HepG2 (cell line): ENCODE data around the gene COL9A3. TPM values are rescaled to one million over a fixed set of nuclear protein-coding genes. Genes with fewer than 3 reads are reported as not detected.
A peak's percentile ranks its signal among the peaks of the same experiment; 100 is the strongest.

Source experiments
- ARID3A ChIP-seq: IDR thresholded peaks from 2 replicates; pipeline ENCODE4 v1.6.1; 2012; ENCODE audit warnings: low read depth, low read length, improper control_type of control experiment
- HOXA5 ChIP-seq: sonication (generic); formaldehyde crosslinking; IDR thresholded peaks from 2 replicates; pipeline ENCODE4 v1.4.0; 2020; ENCODE audit warnings: missing genetic modification reagents
- IRX3 ChIP-seq: sonication (generic); formaldehyde crosslinking; IDR thresholded peaks from 2 replicates; pipeline ENCODE4 v1.8.1; 2023; ENCODE audit warnings: mild to moderate bottlenecking, low read depth, missing genetic modification reagents, borderline replicate concordance
- MED1 ChIP-seq: sonication (generic); formaldehyde crosslinking; IDR thresholded peaks from 2 replicates; pipeline ENCODE4 v1.4.0; 2020; ENCODE audit warnings: missing genetic modification reagents
- SNAPC2 ChIP-seq: sonication (generic); formaldehyde crosslinking; IDR thresholded peaks from 2 replicates; pipeline ENCODE4 v1.8.1; 2022; ENCODE audit warnings: mild to moderate bottlenecking, missing genetic modification reagents
- SNAPC4 ChIP-seq: sonication (generic); formaldehyde crosslinking; IDR thresholded peaks from 2 replicates; pipeline ENCODE4 v1.4.0; 2020; ENCODE audit warnings: mild to moderate bottlenecking, missing genetic modification reagents
- TARDBP ChIP-seq: sonication (generic); formaldehyde crosslinking; IDR thresholded peaks from 2 replicates; pipeline ENCODE4 v1.8.0; 2022; ENCODE audit warnings: mild to moderate bottlenecking, missing genetic modification reagents
- TBP ChIP-seq: sonication (generic); formaldehyde crosslinking; IDR thresholded peaks from 2 replicates; pipeline ENCODE4 v1.5.0; 2020; ENCODE audit warnings: missing genetic modification reagents
- TBX3 ChIP-seq: fragments of 450-650 bp; IDR thresholded peaks from 2 replicates; pipeline ENCODE4 v1.6.1; 2017; ENCODE audit warnings: antibody characterized with exemption, mild to moderate bottlenecking, inconsistent platforms, borderline replicate concordance
- TEAD2 ChIP-seq: sonication (generic); formaldehyde crosslinking; IDR thresholded peaks from 2 replicates; pipeline ENCODE4 v1.9.0; 2021; ENCODE audit warnings: missing genetic modification reagents
- TFDP1 ChIP-seq: IDR thresholded peaks from 2 replicates; pipeline ENCODE4 v1.6.1; 2016; ENCODE audit warnings: missing compliant biosample characterization, missing genetic modification reagents, borderline replicate concordance
- ZNF121 ChIP-seq: sonication (generic); formaldehyde crosslinking; IDR thresholded peaks from 2 replicates; pipeline ENCODE4 v1.5.0; 2020; ENCODE audit warnings: mild to moderate bottlenecking, missing genetic modification reagents
- ZNF850 ChIP-seq: sonication (generic); formaldehyde crosslinking; conservative IDR thresholded peaks from 2 replicates; pipeline ENCODE4 v1.9.0; 2021; ENCODE audit warnings: mild to moderate bottlenecking, missing genetic modification reagents
- polyA plus RNA-seq, 8 experiments: library from polyadenylated mRNA; depleted of rRNA in 3 of 8; stranded (reverse) in 7 of 8; unstranded in 1 of 8; fragments of >200 nt; fragmentation: Illumina TruSeq in 4 of 8; extraction: Trizol in 4 of 8; gene quantifications; 2 replicates each; pipeline versions ENCODE4 v1.2.1 to v1.2.3, GENCODE V29; 2011 to 2016; ENCODE audit warnings: low read depth in 4 of 8, missing spikeins in 1 of 8, mixed read lengths in 1 of 8; ENCODE audit not compliant: insufficient read depth in 1 of 8
- total RNA-seq, 5 experiments: library from RNA; depleted of rRNA; stranded (reverse); fragments of >200 nt; fragmentation: Illumina TruSeq; extraction: Trizol; gene quantifications; 2 replicates each; pipeline ENCODE4 v1.2.3, GENCODE V29; 2016; ENCODE audit warnings: low read depth in 1 of 5
- TF ChIP-seq, protein P1 (sequence below), 2 experiments: IDR thresholded peaks; 2 replicates each; pipeline ENCODE4 v1.6.1; 2011 to 2012; ENCODE audit warnings: low read length in 2 of 2, borderline replicate concordance in 1 of 2, low read depth in 1 of 2, mild to moderate bottlenecking in 1 of 2, moderate library complexity in 1 of 2
- TF ChIP-seq, protein P2 (sequence below): sonication (generic); formaldehyde crosslinking; IDR thresholded peaks from 2 replicates; pipeline ENCODE4 v1.5.0; 2020; ENCODE audit warnings: mild to moderate bottlenecking, missing genetic modification reagents

COL9A3 gene
- total and polyA plus RNA-seq, 2 of the 13 experiments (the other 11 are each of a cell fraction or from before 2014, with no cell fraction given) = 155 to 204 TPM

- no peak; the same call in 1 of the 2 replicates for TF ChIP-seq TFDP1 (CRISPR knock-in tag)
- TF ChIP-seq ZNF850 (CRISPR knock-in tag) = no peak
- TF ChIP-seq IRX3 (CRISPR knock-in tag) = no peak
- no peak for TF ChIP-seq SNAPC2
- no peak for TF ChIP-seq ARID3A
- TF ChIP-seq, protein P1, sequence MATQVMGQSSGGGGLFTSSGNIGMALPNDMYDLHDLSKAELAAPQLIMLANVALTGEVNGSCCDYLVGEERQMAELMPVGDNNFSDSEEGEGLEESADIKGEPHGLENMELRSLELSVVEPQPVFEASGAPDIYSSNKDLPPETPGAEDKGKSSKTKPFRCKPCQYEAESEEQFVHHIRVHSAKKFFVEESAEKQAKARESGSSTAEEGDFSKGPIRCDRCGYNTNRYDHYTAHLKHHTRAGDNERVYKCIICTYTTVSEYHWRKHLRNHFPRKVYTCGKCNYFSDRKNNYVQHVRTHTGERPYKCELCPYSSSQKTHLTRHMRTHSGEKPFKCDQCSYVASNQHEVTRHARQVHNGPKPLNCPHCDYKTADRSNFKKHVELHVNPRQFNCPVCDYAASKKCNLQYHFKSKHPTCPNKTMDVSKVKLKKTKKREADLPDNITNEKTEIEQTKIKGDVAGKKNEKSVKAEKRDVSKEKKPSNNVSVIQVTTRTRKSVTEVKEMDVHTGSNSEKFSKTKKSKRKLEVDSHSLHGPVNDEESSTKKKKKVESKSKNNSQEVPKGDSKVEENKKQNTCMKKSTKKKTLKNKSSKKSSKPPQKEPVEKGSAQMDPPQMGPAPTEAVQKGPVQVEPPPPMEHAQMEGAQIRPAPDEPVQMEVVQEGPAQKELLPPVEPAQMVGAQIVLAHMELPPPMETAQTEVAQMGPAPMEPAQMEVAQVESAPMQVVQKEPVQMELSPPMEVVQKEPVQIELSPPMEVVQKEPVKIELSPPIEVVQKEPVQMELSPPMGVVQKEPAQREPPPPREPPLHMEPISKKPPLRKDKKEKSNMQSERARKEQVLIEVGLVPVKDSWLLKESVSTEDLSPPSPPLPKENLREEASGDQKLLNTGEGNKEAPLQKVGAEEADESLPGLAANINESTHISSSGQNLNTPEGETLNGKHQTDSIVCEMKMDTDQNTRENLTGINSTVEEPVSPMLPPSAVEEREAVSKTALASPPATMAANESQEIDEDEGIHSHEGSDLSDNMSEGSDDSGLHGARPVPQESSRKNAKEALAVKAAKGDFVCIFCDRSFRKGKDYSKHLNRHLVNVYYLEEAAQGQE (IDR thresholded peaks at IDR 0.05; ENCODE audit: borderline replicate concordance in 1 of 2, low read depth in 1 of 2, low read length in 2 of 2) = no peak
- TF ChIP-seq, protein P2, sequence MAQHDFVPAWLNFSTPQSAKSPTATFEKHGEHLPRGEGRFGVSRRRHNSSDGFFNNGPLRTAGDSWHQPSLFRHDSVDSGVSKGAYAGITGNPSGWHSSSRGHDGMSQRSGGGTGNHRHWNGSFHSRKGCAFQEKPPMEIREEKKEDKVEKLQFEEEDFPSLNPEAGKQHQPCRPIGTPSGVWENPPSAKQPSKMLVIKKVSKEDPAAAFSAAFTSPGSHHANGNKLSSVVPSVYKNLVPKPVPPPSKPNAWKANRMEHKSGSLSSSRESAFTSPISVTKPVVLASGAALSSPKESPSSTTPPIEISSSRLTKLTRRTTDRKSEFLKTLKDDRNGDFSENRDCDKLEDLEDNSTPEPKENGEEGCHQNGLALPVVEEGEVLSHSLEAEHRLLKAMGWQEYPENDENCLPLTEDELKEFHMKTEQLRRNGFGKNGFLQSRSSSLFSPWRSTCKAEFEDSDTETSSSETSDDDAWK (CRISPR knock-in tag) = no peak
- TF ChIP-seq MED1 (CRISPR knock-in tag) = no peak; the same call in 1 of the 2 replicates
- peak; percentile 45; the same call in 1 of the 2 replicates for TF ChIP-seq TARDBP (CRISPR knock-in tag)
- TF ChIP-seq TBX3 = no peak
- TF ChIP-seq ZNF121 (CRISPR knock-in tag) = peak; percentile 87
- TF ChIP-seq HOXA5 (CRISPR knock-in tag) = 0 out of 2 replicates have a peak, but pooled peaks have one; percentile 25
- TF ChIP-seq TBP (CRISPR knock-in tag) = no peak
- TF ChIP-seq TEAD2 (CRISPR knock-in tag) = no peak
- TF ChIP-seq SNAPC4 (CRISPR knock-in tag) = no peak
Observed at GRCh38 chr20:62815066-62815991, 1.5 kb upstream of the COL9A3 start (continued).
